Neural cell (in vitro differentiated cells): Measurements from ENCODE around the gene CDKL4.
"Not testable (repeated sequence)": the region's sequence is repeated elsewhere in the genome, so short reads cannot be mapped to it uniquely, and the experiment has no call there.

Experiments used
- CTCF ChIP-seq: fragments of 450-650 bp; IDR thresholded peaks from 2 replicates; pipeline ENCODE4 v1.5.1; 2014; ENCODE audit warnings: antibody characterized with exemption, mild to moderate bottlenecking, moderate library complexity; ENCODE audit not compliant: poor library complexity, severe bottlenecking
- EP300 ChIP-seq: fragments of 450-650 bp; conservative IDR thresholded peaks from 2 replicates; pipeline ENCODE4 v1.6.1; 2014; ENCODE audit warnings: antibody characterized with exemption, mild to moderate bottlenecking, moderate library complexity; ENCODE audit not compliant: poor library complexity, severe bottlenecking
- EZH2 ChIP-seq: fragments of 200-600, 300-800 bp; shearing (Covaris generic), sonication (generic); IDR thresholded peaks from 2 replicates; pipeline ENCODE4 v1.6.1; 2014; ENCODE audit warnings: antibody characterized with exemption, low read length, borderline replicate concordance, mild to moderate bottlenecking; ENCODE audit not compliant: insufficient read depth, poor library complexity, severe bottlenecking
- MXI1 ChIP-seq: fragments of 450-650 bp; conservative IDR thresholded peaks from 2 replicates; pipeline ENCODE4 v1.6.1; 2014; ENCODE audit warnings: antibody characterized with exemption, mild to moderate bottlenecking; ENCODE audit not compliant: poor library complexity, severe bottlenecking
- POLR2AphosphoS5 ChIP-seq: IDR thresholded peaks from 2 replicates; pipeline ENCODE4 v1.6.1; 2012
- RAD21 ChIP-seq: fragments of 450-650 bp; conservative IDR thresholded peaks from 2 replicates; pipeline ENCODE4 v1.6.1; 2014; ENCODE audit warnings: antibody characterized with exemption, mild to moderate bottlenecking, moderate library complexity
- REST ChIP-seq: IDR thresholded peaks from 2 replicates; pipeline ENCODE4 v1.6.1; 2012; ENCODE audit warnings: borderline replicate concordance
- SMC3 ChIP-seq: fragments of 450-650 bp; conservative IDR thresholded peaks from 2 replicates; pipeline ENCODE4 v1.6.1; 2014; ENCODE audit warnings: antibody characterized with exemption, mild to moderate bottlenecking, moderate library complexity; ENCODE audit not compliant: poor library complexity
- TAF1 ChIP-seq: IDR thresholded peaks from 2 replicates; pipeline ENCODE4 v1.6.1; 2012; ENCODE audit warnings: low read depth

GRCh38 chr2:39244963-39245625 lies 1.3 kb upstream of the CDKL4 start:
- not testable (repeated sequence) for TF ChIP-seq CTCF, EZH2, SMC3, MXI1, RAD21, EP300, REST, POLR2AphosphoS5, TAF1
